Activated T-cell treated with anti-CD3 and anti-CD28 coated beads for 24 hours (primary cell): Measurements from ENCODE around the gene AMFR.

Experiments used
- DNase-seq: peaks from one replicate; pipeline ENCODE4 v3.0.0-alpha.2; 2020; ENCODE audit warnings: low read depth

Gene AMFR

GRCh38 chr16:56330476-56330875, 94.9 kb downstream of the AMFR start:
- DNase-seq = no peak

- DNase-seq = no peak
Observed at GRCh38 chr16:56329887-56330286, 95.5 kb downstream of the AMFR start.

DNA sequence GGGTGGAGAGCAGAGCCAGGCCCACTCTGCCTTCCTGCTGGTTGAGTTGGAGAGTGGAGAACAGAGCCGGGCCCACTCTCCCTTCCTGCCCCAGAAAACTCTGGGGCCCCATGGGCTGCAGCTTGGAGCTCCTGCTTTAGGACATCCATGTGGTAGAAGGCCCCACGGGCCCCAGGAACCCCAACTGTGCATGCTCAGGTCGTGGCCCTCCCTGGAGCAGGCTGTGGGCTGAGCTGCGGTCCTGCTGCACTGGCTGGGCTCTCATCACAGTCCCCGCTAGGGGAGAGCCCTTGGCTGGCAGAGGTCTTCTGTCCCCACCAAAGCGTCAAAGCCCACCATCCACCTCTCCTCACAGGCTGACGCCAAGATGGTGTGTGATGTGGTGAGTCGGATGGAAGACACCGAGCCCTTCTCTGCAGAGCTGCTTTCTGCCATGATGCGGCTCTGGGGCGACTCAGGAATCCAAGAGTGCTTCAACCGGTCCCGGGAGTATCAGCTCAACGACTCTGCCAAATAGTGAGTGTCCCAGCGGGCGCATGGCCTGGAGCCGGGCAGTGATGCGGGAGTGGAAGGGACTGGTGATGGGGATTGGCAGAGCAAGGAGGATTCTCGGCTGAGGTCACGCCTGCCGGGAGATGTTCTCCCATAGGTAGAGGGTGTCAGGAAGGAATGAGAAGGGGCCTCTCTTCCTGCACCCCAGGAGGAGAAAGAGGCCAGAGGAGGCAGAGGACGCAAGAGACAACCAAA, 96.9 kb downstream of the AMFR start:
- DNase-seq = no peak

GRCh38 chr16:56327929-56328258, 97.5 kb downstream of the AMFR start:
- no peak for DNase-seq

DNA sequence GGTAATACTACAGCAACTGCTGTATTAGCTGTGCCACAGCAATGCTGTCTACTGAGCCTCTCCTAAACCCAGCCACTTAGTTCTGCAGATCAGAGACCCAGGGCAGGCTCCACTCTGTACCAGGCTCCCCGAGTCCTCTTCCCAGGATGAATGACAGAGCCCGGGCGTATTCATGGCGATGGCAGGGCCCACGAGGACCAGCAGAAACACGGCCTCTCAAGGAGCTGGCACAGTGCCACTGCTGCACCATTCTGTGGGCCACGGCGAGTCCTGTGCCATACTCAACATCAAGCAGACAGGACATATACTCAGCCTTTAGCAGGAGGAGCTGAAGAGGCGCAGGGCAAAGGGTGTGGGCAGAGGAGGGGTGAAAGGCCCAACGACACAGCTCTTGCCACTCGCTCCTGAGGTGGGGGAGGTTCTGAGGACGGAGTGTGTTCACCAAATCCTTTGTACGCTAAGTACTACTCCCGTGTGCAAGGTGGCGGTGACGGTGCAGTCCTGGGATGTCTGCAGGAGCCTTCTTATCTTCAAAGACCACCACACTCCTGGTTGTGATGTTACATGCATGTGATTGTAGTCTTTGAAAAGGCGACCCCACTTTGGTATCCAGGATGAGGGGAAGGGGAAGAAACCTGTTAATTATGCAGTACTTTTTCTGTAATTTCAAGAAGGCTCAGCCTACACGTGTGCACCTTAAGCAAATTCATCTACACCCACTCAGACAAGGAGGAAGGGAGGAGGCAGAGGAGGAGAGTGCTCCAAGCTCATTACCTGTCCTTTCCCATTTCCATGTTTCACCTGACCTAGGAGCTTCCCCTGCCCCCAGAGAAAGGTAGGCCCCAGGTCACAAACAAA, 98.0 kb downstream of the AMFR start:
- DNase-seq = no peak

- DNase-seq = no peak
Observed at GRCh38 chr16:56325956-56326355, 99.4 kb downstream of the AMFR start.

DNA sequence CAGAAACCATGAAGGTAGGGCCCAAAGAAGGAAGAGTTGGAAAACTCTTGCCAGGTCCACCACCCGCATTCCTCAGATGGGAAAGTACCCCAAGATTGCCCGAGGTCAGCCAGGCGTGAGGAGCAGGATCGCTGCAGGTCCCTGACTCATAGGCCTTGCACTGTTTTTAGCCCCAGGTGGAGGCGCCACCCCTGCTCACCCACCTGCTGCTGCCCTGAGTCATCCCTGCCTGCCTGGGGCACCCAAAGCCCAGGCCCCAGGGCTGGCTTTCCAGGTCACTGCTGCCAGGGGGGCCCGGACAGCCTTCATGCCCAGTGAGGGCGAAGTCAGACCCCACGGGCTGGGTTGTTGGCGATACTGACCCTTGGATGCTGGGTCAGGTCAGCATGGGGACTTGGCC, 100.9 kb downstream of the AMFR start:
- no peak for DNase-seq

DNA sequence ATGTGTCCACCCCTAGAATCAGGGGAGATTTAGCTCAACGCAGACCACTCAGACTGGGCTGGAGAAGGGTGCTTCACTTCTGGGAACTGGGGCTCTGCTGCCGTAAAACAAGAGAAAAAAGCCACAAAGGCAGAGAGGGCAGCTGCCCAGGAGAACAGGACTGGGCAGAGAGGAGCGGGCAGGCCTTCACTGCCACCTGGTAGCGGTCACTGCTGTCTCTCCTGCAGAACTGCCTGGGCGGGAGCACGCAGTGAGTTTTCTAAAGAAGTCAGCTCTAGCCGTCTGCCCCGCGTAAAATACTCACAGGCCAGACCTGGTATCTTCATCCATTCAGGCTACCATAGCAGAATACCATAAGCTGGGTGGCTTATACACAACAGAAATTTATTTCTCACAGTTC, 103.8 kb downstream of the AMFR start:
- DNase-seq = no peak

- DNase-seq = no peak
Observed at GRCh38 chr16:56320811-56321558, 104.4 kb downstream of the AMFR start.

GRCh38 chr16:56320056-56320455, 105.3 kb downstream of the AMFR start:
- DNase-seq = no peak

- no peak for DNase-seq
Observed at GRCh38 chr16:56319376-56319775, 106.0 kb downstream of the AMFR start.

GRCh38 chr16:56318827-56319140, 106.6 kb downstream of the AMFR start:
- no peak for DNase-seq

DNA sequence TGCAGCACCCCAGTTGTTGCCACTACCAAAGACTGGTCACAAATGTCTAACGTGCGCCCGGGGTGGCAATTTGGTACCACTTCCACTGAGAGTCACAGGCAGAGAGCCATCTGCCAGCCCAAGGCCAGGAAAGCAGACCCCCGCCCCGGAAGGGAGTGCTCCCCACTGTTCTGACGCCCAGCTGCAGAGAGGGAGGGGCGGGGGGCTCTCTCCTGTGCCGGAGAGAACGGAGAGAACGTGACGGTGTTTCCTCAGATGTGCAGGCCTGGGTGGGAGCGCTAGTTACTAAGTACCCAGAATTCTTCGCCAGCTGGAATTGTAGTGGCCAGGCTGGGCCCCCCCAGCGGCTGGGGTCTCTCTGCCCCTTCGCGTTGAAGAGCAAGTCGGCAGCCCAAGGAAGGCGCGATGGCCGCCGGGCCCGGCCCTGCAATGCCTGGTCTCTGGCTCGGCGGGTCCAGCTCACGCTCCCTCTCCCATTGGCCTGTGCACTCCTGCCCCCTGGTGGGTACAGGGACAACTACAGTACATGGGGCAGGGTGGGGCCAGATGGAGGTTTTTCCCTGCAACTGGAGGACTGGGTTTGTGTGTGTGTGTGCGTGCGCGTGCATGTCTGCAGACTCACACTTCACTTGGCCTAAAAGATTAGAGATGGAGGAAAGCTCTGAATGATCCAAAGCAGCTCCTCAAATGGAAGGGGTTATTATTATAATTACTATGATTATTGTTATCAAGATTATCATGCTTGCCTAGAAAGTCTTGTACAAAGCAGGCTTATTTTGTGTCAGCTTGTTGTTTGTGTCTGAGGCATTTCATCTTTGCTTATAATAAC, 107.1 kb downstream of the AMFR start:
- DNase-seq = peak; percentile 75

DNA sequence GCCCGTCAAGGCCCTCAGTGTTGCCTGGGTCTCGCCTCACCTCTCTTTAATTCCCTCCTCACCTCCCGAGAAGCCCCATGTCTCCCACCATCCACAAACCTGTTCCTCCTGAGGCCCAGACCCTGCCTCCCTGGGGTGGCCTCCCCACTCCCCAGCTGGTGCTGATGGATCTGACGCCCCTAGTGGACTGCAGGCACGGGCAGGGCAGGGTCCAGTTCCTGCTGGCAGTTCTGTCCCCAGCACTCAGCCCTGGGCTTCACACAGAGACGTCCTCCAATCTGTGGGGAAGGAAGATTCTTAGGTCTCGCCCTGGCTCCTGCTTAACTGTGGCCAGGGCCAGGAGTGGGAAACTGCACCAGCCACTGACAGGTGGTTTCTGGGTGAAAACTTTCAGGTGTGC, 108.8 kb downstream of the AMFR start:
- DNase-seq = no peak

- no peak for DNase-seq
Observed at GRCh38 chr16:56315955-56316354, 109.4 kb downstream of the AMFR start.

- DNase-seq = no peak
Observed at GRCh38 chr16:56314244-56314850, 111.0 kb downstream of the AMFR start.

- DNase-seq = no peak
Observed at GRCh38 chr16:56312556-56312955, 112.8 kb downstream of the AMFR start.

DNA sequence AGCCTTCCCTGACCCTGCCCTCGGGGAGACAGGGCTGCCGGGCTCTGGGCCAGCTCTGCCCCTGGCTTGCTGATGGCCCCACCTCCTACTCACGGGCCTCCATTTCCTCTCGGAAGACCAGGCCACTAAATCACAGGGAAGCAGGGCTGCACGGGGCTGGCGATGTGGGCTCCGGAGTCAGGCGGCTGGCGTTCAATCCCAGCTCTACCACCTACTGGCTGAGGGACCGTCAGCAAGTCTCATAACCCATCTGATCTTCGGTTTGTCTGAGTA, 113.4 kb downstream of the AMFR start:
- no peak for DNase-seq
